ENCODE data around the gene ARVCF. TPM values are rescaled to one million over a fixed set of nuclear protein-coding genes. Genes with fewer than 3 reads are reported as not detected.

The ARVCF gene
- total RNA-seq, 1 donor from 2014 or later, result 46.8 TPM

DNA sequence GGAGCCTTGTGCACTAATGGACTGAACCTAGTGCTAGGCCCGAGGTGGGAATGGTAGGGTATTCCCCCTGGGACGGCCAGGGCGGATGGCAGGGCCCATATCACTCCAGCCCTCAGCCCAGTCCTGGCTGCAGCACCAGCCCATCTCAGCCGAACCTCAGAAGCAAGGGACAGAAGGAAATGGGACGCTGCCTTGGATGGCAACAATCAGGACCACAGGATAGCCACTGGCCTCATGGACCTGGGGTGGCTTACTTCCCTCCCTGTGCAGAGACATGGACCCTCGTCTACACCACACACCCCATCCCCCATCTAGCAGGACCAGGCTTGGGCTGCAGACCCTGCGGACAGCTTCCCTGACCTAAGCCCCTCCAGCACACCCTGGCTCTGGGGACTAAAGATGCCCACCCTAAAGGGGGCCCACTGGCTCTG, 24.1 kb downstream of the ARVCF start:
- intact Hi-C loops (cut with DNase I), result no loop called here
- no peak for DNase-seq (ENCODE audit: low spot score)

DNA sequence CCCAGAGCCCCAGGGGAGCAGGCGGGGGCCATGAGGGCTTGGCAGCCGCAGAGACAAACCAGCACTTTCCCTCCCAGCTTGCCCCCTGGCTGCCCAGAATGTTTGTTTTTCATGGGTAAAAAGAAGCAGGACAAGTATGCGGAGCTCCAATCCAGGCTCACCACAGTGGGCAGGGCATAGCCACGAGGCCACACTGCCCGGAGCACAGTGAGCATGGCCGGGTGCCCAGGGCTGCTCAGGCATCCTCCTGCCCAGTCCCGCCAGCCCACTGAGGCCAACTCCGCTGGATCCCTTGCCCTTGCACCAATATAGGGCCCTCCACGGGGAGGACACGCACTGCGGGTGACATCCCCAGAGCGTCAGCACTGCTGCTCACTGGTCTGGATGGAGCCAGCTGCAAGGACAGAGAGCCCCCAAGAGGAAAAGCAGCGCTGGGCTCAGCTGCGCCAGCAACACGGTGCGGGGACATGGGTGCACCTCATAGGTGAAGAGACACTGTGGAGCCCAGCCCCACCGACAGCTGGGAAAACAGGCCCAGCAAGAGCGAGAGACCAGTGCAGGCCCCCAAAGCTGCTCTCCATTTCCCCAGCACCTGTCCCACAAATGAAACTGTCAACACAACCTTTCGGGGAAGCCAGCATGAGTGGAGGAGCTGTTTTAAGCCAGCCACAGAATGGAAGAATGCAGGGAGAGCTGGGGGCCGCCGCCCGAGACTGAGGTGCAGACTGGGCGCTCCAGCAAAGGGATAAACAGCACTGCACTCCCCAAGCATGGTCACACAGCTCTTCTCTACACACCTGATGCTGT, 24.8 kb downstream of the ARVCF start:
- no peak for DNase-seq (ENCODE audit: low spot score)
- intact Hi-C loops (cut with DNase I), result no loop called here

DNA sequence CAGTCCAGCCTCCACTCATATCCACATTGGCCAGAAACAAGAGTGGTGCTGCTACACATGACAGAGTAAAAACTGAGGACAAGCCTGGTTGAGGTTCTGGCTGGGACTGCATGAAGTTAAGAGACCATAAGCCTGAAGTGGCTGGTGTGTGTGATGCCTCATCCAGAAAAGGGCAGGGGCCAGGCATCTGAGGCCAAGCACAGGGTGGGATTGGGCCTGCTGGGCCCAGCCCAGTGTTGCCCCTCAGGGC, 25.3 kb downstream of the ARVCF start:
- DNase-seq (ENCODE audit: low spot score), result no peak
- intact Hi-C loops (cut with DNase I), result no loop called here

DNA sequence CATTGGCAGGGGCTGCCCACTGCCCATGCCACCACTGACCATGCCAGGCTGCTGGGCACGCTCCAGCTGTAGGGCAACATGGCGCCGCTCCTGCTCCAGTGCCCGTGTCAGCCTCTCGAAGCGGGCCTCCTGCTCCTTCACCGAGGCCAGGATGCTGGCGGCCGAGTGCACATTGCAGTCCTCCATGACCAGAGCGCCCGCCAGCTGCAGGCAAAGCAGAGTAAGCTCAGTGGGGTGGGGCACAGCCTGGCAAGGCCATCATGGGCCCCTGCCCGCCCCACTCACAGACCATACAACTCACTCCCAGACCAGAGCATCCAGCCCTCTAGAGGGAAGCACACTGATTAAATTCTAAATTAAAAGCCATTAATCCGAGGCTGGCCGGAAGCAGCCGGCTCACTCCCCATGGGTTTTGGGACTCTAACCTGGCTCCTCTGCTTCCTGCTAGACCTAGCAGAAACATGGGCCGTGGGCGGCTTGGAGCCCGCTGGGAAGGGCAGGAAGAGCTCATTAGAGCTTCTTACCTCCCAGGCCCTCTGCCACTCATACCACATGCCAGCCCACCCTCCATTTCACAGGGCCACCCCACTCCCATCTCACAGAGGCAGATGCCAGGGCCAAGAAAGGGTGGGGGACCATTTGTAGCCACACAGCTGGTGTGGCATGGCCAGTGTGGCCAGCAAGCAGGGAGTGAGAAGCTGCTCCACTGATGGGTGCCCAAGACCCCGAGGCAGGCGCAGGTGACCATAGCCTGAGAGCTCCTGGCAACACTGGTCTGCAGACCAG, 25.8 kb downstream of the ARVCF start:
- intact Hi-C loops (cut with DNase I), result no loop called here
- DNase-seq (ENCODE audit: low spot score), result no peak

GRCh38 chr22:19990188-19990587, 26.4 kb downstream of the ARVCF start:
- DNase-seq (ENCODE audit: low spot score), result no peak
- intact Hi-C loops (cut with DNase I), result no loop called here

DNA sequence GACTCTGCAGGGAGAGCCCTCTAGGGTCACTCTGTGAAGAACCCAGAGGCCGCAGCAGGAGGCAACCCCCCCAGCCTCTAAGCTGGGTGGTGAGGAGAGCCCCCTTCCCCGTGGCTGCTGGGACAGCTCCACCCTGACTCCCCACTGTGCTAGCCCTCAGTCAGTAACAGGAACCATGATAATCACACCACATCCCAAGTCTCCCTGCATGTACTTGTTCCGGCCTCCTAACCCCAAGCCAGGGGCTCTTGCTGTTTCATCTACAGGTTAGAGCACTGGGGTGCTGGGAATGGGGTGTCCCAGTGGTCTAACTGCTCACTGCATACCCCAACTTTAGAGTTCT, 26.9 kb downstream of the ARVCF start:
- intact Hi-C loops (cut with DNase I), result no loop called here
- DNase-seq (ENCODE audit: low spot score), result no peak

DNA sequence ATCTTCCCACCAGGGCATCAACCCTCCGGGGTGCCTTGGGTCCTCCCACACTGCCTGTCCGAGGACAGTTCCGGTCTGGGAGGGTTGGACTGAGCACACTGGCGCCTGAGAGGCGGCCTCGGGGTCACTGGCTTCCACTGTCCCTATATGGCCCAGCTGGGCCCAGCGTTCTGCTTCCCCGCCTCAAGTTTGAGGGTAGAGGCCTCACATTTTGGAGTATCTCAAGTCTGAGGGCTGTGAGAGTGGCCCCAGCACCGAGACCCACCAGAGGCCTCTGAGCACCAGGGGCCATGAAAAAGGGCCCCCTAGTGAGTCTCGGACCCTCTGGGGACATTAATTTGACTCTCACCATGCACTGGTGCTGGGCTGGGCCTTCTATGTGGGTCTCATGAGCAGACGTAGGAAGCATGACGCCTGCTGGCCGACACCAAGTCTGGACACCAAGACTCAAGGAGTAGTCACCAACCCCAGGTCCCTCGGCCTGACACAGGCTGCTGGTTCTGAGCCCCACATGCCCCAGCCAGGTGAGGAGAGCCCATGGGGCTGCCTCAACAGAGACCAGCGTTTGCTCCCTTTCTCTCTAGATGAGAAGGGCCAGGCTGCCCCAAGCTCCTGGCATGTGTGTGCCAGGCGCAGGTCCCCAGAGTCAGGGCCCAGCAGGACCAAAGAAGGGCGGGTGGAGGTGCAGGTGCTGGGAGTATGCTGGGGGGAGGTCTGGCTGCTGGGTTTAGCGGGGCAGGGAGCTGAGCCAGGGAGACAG, 27.5 kb downstream of the ARVCF start:
- DNase-seq (ENCODE audit: low spot score), result no peak
- intact Hi-C loops (cut with DNase I), result no loop called here

- intact Hi-C loops (cut with DNase I), result no loop called here
- no peak for DNase-seq (ENCODE audit: low spot score)
Observed at GRCh38 chr22:19988331-19988808, 28.3 kb downstream of the ARVCF start.

GRCh38 chr22:19987394-19988306, 29.0 kb downstream of the ARVCF start:
- no peak for DNase-seq (ENCODE audit: low spot score)
- intact Hi-C loops (cut with DNase I), result no loop called here

- intact Hi-C loops (cut with DNase I), result loop anchor here (1.0 kb wide), 1 partner anchor 35 kb away; the partner anchor contains the start of gene TANGO2
Observed at GRCh38 chr22:19986410-19987341, 29.9 kb downstream of the ARVCF start.

GRCh38 chr22:19986011-19986409, 30.6 kb downstream of the ARVCF start:
- no peak for DNase-seq (ENCODE audit: low spot score)
- intact Hi-C loops (cut with DNase I), result loop anchor here (1.0 kb wide), 1 partner anchor 35 kb away; the partner anchor contains the start of gene TANGO2

More at GRCh38 chr22:19986410-19987341, 29.9 kb downstream of the ARVCF start:
- DNase-seq (ENCODE audit: low spot score), result peak; percentile 90

- intact Hi-C loops (cut with DNase I), result no loop called here
- no peak for DNase-seq (ENCODE audit: low spot score)
Observed at GRCh38 chr22:19984851-19985811, 31.5 kb downstream of the ARVCF start.

GRCh38 chr22:19984201-19984753, 32.3 kb downstream of the ARVCF start:
- intact Hi-C loops (cut with DNase I), result no loop called here
- DNase-seq (ENCODE audit: low spot score), result peak; percentile 86

DNA sequence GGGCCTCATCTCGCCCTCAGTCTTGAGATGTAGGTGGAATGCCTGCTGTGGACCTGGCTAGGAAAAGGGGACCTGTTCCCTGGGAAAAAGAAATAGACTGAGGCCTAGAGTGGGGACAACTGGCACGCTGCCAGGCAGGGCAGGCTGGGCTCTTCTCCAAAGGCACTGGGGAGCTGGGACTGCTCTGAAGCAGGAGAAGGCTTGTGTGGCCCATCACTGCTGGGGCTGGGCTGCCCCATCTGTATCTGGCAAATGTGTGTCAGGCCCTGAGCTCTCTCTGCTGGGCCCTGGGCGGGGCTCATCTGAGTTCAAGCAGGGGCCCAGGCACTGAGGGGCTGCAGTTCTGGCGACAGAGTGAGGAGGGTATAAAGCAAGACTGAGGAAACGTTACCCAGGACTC, 32.9 kb downstream of the ARVCF start:
- DNase-seq (ENCODE audit: low spot score), result no peak
- intact Hi-C loops (cut with DNase I), result no loop called here

- intact Hi-C loops (cut with DNase I), result no loop called here
- DNase-seq (ENCODE audit: low spot score), result no peak
Observed at GRCh38 chr22:19982991-19983578, 33.5 kb downstream of the ARVCF start.
